GM21528 (cell line): ENCODE measurements around the gene TRO.

Experiments used
- ATAC-seq: cut with Tn5 transposase; IDR thresholded peaks from one replicate; pipeline ENCODE4 v1.9.1; 2021; ENCODE audit warnings: mild to moderate bottlenecking, moderate library complexity; ENCODE audit not compliant: unreplicated experiment, low FRiP score

Gene TRO

GRCh38 chrX:54920610-54921426, at the start of gene TRO:
TRO (plus strand) TSS chrX:54920824; CDS start chrX:54922247, 1,423 bp downstream.
- ATAC-seq, result no peak

- no peak for ATAC-seq
These were observed 34.9 kb upstream of the TRO start for GRCh38 chrX:54885740-54886139.

GRCh38 chrX:54891573-54891972, 29.1 kb upstream of the TRO start:
- ATAC-seq, result no peak

GRCh38 chrX:54894159-54894558, 26.5 kb upstream of the TRO start:
- no peak for ATAC-seq

GRCh38 chrX:54909941-54910340, 10.7 kb upstream of the TRO start:
- ATAC-seq, result no peak

- no peak for ATAC-seq
These were observed 900 bp downstream of the TRO start for GRCh38 chrX:54921427-54922021.

GRCh38 chrX:54922547-54922946, 1.9 kb downstream of the TRO start:
- ATAC-seq, result no peak

- no peak for ATAC-seq
These were observed 2.8 kb downstream of the TRO start for GRCh38 chrX:54923376-54923775.

- no peak for ATAC-seq
These were observed 6.4 kb downstream of the TRO start for GRCh38 chrX:54926978-54927377.

GRCh38 chrX:54928876-54929275, 8.3 kb downstream of the TRO start:
- ATAC-seq, result no peak

GRCh38 chrX:54930291-54931049, 9.8 kb downstream of the TRO start:
- ATAC-seq, result no peak

GRCh38 chrX:54931107-54931506, 10.5 kb downstream of the TRO start:
- ATAC-seq, result no peak

GRCh38 chrX:54933150-54933826, 12.7 kb downstream of the TRO start:
- no peak for ATAC-seq

GRCh38 chrX:54934058-54934457, 13.4 kb downstream of the TRO start:
- ATAC-seq, result no peak

- ATAC-seq, result no peak
These were observed 14.3 kb downstream of the TRO start for GRCh38 chrX:54934890-54935289.

GRCh38 chrX:54935306-54935705, 14.7 kb downstream of the TRO start:
- ATAC-seq, result no peak

- ATAC-seq, result no peak
These were observed 16.8 kb downstream of the TRO start for GRCh38 chrX:54937416-54937815.

- no peak for ATAC-seq
These were observed 24.2 kb downstream of the TRO start for GRCh38 chrX:54944816-54945215.

GRCh38 chrX:54945224-54945623, 24.6 kb downstream of the TRO start:
- ATAC-seq, result no peak

GRCh38 chrX:54950730-54951375, 30.2 kb downstream of the TRO start:
- ATAC-seq, result no peak
